HG03432 (cell line): ENCODE data around the gene FSCN2.
"Not testable (repeated sequence)": the region's sequence is repeated elsewhere in the genome, so short reads cannot be mapped to it uniquely, and the experiment has no call there.

Source experiments
- ATAC-seq: cut with Tn5 transposase; IDR thresholded peaks from one replicate; pipeline ENCODE4 v1.9.1; 2021; ENCODE audit warnings: mild to moderate bottlenecking, moderate library complexity; ENCODE audit not compliant: unreplicated experiment

The FSCN2 gene

DNA sequence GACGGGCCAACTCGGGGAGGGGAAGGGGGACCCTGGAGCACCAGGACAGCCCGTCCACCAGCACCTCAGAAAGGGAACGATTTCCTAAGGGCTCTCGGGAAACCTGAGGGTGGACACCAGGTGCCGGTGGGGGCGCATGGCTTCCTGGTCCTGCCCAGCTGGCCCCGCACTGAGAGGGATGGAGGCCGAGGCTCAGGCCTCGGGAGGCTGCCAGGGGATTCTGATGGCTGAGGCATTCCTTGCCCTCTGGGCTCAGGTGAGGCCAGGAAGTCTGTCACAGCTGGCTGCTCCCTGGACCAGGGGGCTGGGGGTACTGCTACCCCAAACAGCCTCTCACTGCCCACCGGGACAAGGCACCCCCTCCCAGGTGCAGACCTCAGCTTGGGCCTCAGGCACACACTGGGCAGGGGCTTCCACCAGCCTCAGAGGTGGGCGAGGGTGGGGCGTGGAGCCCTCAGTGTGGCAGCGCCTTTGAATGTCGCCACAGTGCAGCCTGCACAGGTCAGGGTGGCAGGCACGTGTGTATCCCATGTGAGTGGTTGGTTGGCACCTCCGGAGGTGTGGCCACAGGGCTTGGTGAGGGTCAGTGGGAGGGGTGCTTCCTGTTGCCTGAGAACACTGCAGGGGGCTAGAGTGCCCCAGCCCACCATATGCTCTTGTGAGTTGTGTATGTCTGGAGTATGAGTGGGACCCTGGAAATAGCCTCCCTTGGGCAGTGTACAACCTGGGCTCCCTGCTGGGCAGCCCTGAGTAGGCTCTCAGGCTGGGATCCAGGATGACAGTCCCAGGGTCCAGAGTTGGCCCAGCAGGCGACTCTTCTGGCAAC lies 3.9 kb upstream of the FSCN2 start:
- ATAC-seq, result no peak

DNA sequence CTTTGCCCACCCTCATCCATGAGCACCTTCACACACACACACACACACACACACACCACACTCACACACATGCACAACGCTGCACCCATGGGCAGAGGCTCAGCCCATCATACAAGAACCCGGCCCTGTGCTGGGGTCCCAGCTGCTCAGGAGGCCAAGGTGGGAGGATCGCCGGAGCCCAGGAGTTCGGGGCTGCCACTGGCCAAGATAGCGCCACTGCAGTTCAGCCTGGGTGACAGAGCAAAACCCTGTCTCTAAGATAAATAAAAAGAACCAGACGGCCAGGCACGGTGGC lies 3.4 kb upstream of the FSCN2 start:
- no peak for ATAC-seq

DNA sequence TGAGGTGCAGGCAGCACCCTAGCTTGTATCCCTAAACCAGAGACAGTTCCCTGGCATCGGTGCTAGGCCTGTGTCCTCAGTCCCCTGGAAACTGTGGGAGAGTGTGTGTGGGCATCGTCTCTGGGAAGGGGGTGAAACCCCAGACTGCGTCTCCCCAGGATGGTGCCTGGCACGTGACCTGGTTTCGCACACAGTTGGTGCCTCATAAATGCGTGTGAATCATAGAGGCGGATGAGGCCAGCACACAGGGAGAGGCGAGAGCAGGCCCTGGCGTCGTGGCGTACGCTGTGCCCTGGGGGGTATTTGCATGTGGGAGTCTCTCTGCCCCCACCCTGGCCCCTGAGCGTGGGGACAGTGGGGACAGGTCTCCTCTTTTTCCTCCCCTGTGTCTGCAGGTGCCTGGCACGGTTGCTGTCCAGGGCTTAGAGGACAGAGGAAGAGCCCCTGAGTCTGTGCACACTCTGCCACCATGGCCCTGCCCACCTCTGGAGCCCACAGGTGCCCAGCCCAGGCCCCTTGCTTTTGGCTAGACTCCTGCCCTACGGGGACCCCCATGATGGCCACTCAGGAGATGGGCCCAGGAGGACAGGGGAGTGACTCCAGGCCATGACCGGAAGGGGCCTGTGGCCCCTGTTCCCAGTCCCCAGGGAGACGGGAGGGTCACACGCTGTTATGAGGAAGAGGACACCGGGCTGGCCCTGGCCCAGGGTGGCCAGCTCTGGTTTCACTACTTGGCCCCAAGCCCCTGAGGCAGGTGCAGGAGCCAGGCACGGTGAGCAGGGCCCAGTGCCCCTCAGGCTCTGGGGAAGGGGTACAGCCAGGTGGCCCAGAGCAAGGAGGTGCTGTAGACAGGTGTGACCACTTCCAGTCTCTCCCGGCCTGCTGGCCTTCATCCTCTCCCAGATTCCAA lies 1.3 kb upstream of the FSCN2 start:
- ATAC-seq, result no peak

DNA sequence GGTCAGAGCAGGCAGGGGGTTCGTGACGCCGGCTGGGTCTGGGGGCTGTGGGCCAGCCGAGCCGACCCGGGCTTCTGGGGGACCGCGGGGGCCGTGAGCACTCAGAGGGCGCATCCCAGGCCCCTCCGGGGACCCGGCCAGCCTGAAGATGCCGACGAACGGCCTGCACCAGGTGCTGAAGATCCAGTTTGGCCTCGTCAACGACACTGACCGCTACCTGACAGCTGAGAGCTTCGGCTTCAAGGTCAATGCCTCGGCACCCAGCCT lies 140 bp downstream of the FSCN2 start:
- no peak for ATAC-seq

DNA sequence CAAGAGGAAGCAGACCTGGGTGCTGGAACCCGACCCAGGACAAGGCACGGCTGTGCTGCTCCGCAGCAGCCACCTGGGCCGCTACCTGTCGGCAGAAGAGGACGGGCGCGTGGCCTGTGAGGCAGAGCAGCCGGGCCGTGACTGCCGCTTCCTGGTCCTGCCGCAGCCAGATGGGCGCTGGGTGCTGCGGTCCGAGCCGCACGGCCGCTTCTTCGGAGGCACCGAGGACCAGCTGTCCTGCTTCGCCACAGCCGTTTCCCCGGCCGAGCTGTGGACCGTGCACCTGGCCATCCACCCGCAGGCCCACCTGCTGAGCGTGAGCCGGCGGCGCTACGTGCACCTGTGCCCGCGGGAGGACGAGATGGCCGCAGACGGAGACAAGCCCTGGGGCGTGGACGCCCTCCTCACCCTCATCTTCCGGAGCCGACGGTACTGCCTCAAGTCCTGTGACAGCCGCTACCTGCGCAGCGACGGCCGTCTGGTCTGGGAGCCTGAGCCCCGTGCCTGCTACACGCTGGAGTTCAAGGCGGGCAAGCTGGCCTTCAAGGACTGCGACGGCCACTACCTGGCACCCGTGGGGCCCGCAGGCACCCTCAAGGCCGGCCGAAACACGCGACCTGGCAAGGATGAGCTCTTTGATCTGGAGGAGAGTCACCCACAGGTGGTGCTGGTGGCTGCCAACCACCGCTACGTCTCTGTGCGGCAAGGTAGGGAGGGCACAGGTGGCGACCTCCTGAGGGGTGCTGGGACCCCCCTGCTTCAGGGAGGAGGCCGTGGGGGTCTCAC lies 667 bp downstream of the FSCN2 start:
- no peak for ATAC-seq

DNA sequence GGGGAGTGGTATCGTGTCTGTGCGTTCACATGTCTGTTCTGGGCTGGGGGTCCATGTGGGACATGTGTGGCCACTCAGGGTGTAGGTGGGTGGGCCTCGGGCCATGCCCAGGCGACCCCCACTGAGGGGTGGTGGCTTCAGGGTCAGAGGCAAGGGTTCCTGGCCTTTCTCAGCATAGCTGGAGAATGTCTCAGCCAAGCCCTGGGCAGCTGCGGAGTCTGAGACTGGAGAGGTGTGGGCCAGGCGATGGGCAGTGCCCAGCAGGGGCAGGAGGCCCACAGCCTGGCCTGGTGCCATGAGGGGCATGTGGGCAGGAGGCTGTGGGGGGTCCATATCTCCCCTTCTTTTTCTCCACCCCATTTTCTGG lies 1.2 kb downstream of the FSCN2 start:
- ATAC-seq, result no peak

DNA sequence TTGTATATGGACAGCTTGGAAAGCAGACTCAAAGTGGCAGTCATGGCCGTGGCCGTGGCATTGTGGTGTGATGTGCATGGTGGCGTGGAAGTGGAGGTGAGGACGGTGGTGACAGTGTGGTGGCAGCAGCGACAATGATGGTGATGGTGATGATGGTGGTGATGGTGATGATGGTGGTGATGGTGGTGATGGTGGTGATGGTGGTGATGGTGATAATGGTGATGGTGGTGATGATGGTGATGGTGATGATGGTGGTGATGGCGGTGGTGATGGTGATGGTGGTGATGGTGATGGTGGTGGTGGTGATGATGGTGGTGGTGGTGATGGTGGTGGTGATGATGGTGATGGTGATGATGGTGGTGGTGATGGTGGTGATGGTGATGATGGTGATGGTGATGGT lies 2.8 kb downstream of the FSCN2 start:
- not testable (repeated sequence) for ATAC-seq

DNA sequence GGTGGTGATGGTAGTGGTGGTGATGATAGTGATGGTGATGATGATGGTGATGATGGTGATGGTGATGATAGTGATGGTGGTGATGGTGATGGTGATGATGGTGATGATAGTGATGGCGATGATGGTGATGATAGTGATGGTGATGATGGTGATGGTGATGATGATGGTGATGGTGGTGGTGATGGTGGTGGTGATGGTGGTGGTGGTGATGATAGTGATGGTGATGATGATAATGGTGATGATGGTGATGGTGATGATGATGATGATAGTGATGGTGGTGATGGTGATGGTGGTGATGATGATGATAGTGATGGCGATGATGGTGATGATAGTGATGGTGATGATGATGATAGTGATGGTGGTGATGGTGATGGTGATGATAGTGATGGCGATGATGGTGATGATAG lies 3.8 kb downstream of the FSCN2 start:
- not testable (repeated sequence) for ATAC-seq

DNA sequence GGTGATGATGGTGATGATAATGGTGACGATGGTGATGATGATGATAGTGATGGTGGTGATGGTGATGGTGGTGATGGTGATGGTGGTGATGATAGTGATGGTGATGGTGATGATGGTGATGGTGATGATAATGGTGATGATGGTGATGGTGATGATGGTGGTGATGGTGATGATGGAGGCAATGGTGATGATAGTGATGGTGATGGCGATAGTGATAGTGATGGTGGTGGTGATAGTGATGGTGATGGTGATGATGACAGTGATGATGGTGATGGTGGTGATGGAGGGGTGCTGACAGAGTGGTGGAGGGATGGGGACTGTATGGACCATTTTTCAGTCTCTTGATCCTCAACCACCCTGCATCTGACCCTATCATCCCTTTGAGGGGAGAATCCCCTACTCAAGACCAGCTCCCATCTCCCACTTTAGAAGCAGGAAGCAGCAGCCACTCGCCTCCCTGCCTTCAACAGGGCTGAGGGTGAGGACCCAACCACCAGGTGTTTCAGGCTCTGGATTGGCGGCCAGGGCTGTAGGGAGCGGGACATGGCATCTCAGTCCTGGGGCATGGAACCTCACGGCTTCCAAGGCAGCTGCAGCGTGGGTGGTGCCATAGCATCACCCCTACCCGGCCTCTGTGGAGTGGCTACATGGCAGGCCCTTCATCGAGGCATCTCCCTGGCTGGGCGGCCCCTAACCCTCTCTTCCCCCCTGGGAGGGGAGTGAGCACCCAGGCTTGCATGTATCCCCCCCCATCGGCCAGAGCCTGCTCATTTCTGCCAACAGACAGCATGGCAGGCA lies 4.5 kb downstream of the FSCN2 start:
- ATAC-seq, result no peak

DNA sequence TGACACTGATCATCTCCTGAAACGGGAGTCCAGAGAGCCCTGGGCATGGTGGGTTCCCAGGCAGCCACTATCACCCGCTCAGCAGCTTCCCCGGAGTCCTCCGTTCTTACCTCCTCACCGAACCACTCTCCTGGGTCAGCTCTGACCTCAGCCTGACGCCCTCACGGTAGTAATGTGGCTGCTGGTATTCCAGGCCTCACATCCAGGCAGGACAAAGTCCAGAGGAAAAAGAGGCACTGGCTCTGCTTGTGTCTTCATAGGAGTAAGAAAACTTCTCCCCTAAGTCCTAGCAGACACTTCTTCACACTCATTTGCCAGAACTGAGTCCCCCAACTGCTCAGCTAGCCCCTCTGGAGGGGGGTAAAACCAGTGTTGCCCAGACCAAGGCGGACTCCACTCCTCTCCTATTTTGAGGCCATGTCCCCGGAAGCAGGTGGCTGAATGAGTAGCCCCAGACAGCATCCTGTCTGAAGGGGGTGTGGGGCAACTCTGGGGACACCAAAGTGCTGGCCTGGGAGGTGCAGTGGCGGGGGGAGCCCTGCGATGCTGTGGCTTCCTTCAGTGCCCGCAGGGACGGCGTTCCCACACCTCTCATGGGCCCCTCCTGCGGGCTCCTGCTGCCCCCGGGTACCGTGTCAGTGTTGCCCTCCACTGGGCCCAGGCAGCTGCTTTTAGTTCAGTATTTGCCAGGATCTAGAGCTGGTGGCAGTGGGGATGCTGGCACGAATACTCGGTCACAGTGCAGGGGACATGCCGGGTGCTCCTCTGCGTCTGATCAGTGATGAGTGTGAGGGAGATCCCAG lies 5.4 kb downstream of the FSCN2 start:
- ATAC-seq, result no peak

DNA sequence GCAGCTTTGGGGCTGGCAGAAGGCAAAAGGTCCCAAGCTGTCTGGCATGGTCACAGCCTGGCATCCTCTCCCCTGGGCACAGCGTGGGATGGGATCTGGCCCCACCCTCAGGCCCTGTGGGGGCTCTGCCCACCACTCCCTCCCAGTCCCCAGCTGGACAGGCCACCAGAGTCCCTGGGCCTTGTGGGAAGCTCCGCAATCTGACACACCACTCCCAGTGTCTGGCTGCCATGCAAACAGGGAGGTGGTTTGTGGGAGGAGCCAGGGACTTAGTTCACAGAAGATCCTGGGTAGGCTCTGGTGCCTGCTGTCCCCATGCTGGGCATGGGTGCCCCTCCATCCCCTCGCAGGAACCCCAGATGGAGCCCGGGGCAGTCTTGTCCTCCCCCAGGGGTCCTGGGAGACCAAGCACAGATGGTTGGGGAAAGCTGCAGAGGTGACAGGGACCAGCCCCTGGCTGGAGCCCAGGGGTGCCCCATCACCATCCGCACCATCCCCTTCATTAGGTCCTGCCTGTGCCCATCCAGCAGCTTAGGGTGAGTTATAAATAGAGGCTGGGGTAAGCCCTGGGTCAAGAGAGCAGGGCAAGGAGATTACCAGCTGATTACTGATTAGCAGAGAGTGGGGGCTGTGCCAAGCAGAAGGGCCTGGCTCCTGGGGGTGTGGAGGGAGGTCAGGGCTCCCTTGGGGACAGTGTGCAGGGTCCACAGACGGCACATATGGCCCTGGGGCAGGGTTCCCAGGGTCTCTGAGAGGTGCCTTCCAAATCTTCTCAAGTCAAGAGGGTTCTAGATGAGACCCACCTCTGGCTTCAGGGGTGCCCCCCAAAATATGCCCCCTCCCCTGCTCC lies 6.2 kb downstream of the FSCN2 start:
- ATAC-seq, result no peak

DNA sequence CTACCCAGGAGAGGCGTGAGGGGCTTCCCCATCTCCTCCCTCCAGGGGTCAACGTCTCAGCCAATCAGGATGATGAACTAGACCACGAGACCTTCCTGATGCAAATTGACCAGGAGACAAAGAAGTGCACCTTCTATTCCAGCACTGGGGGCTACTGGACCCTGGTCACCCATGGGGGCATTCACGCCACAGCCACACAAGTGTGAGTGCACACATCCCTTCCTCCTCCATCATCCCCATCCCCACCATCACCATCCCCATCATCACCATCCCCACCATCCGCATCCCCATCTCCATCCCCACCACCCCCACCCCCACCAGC lies 6.8 kb downstream of the FSCN2 start:
- no peak for ATAC-seq

DNA sequence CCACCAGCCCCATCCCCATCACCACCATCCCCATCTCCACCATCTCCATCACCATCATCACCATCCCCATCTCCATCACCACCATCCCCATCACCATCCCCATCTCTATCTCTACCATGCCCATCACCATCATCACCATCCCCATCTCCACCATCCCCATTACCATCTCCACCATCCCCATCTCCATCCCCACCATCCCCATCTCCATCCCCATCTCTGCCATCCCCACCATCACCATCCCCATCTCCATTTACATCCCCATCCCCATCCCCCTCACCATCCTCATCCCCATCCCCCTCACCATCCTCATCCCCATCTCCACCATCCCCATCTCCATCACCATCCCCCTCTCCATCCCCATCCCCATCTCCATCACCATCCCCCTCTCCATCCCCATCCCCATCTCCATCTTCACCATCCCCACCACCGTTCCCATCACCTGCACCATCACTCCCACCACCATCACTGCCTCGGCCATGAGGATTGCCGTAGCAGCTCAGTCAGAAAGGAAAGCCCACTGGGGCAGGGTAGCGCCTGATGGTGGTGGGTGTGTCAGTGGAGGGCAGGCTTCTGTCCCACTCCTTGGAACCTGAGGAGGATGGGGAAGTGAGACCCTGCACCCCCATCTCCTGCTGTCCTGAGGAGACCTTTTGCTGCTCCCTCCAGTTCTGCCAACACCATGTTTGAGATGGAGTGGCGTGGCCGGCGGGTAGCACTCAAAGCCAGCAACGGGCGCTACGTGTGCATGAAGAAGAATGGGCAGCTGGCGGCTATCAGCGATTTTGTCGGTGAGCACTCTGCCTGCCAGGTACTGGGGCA lies 7.5 kb downstream of the FSCN2 start:
- no peak for ATAC-seq

DNA sequence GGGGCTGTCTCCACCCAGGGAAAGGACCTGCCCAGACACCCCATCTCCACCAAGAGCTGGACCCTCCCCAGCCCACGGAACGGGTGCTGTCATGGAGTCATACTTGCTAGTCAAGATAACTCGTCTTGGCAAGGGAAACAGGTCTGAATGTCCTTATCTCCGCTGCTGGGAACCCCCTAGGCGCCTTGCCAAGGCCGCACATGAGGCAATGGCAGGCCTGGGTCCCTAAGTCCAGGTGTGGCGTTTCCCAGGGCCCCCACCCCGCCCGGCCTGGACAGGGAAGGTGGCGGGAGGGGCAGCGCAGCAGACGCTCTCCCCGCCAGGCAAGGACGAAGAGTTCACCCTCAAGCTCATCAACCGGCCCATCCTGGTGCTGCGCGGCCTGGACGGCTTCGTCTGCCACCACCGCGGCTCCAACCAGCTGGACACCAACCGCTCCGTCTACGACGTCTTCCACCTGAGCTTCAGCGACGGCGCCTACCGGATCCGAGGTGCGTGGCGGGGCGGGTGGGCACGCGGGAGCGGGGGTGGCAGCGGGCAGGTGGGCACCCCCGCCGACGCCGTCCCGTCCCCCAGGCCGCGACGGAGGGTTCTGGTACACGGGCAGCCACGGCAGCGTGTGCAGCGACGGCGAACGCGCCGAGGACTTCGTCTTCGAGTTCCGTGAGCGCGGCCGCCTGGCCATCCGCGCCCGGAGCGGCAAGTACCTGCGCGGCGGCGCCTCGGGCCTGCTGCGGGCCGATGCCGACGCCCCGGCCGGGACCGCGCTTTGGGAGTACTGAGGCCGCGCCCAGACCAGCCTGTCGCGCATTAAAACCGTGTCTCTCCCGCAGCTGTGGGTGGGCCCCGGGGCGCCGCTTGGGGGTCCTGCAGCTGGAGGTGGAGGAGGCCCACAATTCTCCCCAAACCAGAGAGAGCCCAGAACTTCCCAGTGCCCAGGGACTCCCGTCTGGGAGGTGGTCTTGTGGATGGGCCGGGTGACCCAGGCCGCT lies 8.4 kb downstream of the FSCN2 start:
- ATAC-seq, result no peak

DNA sequence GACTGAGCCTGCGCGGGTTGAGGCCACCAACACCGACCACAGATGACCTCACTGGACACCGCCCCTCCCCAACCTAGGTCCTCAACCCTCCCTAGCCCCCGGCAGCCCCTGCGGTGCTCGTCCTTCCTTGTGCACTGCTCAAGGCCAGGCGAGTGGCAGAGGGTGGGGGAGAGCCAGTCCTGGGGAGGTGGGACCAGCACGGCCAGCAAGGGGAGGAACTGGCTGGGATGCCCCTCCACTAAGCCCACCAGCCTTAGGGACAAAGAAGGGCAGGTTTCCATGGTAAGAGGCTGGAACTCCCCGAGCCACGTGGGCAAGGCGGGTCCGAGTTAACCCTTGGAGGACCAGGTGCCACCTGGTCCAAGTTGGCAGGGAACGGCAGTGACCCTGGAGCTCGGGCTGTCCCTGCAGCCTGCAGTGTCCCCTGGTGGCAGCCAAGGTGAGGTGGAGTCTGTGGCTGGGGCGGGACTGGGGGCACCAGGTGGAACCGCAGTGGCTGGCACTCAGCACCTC lies 9.2 kb downstream of the FSCN2 start:
- ATAC-seq, result no peak

DNA sequence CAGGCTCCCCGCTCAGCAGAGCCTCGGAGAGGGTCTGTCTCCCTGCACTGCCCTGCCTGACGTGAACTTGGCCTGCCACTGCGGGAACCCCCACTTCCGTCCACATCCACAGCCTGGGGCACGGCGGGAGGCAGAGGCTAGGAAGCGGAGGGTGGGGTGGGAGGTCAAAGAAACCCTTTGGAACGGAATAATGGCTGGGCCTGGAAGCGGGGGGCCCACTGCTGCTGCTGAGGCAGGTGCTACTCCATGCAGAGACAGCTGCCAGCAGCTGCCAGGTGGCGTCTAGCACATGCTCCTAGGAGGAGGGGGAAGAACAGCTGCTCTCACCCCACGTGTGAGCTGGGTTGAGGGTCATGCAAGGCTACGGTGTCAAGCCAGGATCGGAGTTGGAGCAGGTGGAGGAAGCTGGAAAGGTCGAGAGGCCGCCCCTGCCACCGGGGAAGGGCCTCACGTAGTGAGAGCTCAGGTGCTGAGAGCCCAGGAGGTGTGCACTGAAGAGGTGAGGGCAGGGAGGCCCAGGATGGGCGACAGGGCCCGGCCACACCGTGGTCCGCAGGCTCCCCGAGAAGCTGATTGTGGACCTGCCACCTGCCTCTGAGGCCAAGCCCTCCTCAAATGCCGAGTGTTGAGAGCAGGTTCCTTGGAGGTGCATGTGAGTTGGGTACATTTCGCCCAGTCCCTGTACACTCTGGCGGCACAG lies 9.8 kb downstream of the FSCN2 start:
- no peak for ATAC-seq
